Epithelial cell of prostate (primary cell): Measurements from ENCODE around the gene THSD4.

Source experiments
- DNase-seq: peaks from one replicate; pipeline ENCODE4 v3.0.0-alpha.2; 2011; ENCODE audit warnings: low read depth, low spot score
- H3K27ac ChIP-seq: fragments of 450-650 bp; 2 replicates; pipeline ENCODE4 v1.5.1; 2017; ENCODE audit warnings: mild to moderate bottlenecking

Gene THSD4

DNA sequence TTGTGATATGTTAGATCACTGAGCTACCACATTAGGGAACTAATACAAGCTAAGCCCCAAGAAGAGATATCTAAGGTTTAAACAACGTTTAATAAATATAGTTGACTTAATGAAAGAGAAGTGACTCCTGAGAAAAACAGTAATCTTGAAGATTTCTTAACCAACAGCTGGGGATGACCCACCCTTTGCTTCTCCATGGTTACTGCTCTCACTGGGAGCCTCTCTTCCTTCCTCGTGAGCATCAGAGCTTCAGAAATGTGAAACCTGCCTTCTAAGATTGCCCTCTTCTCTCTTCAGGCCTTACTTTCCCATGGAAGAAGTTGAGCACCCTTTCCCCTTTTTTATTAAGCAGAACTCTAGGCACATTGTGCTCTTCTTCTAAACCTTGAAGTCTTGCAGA lies 562.9 kb downstream of the THSD4 start:
- no peak for DNase-seq
- no peak overlapping the region for H3K27ac ChIP-seq

DNA sequence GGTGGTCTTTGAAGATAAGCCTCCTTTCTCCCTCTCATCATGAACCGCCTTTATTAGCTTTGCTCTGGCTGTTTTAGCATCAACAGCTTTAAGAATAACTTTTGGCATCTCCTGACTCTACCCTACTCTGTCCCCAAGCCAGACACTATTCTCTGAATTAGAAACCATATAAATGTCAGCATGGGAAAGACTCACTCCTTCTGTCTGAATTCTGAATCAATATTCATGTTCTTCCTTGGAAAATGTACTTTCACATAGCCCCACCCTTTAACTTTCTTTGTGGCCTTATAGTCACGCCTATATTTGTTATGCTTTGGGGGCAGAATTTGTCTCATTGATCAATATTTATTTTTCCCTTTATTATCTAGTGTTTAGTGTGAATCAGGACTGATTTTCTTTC lies 563.3 kb downstream of the THSD4 start:
- DNase-seq: no peak
- no peak overlapping the region for H3K27ac ChIP-seq

DNA sequence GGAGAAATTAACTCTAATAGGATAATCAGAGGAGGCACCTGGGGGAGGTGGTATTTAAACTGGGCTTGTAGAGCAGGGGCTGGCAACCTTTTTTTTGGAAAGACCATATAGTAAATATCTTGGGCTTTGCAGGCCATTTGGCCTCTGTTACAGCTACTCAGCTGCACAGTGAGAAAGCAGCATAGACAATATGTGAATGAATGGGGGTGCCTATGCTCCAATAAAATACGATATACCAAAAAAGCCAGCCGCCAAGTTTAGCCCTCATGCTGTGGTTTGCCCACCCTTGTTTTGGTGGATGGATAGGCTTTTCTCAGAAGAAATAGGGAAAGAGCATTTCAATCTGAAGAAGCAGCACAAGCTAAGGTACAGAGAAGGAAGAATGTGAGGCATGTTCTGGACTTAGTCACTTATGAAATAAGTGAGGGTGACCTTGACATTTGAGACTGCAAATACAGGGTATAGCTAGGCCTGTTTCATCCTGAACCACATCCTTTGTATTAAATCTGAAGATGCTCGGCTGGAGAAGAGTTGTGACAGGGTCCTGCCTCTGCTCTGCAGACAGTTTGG lies 564.0 kb downstream of the THSD4 start:
- no peak for DNase-seq
- no peak overlapping the region for H3K27ac ChIP-seq

DNA sequence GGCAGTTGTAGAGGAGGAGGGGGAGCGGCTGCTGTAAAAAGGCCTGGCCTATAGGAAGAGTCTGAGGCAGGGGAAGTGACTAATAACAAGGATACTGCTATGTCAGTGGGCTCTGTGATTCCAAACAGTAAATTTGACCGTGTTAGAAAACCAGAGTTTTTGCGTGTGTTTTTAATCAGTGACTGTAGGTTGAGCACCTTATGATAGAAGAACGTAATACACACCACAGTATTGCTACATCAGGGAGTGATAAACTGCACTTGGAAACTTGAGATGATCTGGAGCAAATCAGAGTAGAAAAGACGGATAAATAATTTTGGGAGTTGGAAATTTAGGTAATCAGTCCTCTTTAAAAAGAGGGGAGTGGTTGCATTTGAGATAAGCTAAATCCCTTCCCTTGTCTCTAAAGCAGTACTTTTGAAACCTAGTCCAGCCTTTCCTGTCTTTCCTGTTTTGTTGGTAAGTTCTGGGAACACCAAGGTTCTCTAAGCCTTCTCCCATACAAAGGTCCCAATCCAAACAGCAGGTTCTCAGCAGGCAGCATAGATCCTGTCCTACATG lies 564.6 kb downstream of the THSD4 start:
- H3K27ac ChIP-seq: peak overlapping the region; percentile 3
- DNase-seq: no peak

DNA sequence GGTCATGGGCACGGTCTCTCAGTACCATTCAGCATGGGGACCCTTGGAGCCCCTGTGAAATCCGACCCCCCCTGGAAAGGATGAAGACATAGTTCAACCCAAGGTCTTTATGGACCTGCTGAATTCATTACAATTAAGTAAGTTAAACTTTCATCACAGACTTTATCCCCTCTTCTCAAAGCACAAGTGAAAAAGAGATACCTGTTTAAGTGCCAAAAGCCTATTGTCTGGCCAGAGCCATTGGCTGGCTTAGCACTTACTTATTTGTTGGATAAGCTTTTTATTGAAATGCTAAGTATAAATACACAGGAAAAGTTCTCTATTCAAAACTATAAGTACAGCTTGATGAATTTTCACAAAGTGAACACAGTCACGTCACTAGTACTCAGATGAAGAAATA lies 566.7 kb downstream of the THSD4 start:
- no peak for DNase-seq
- no peak overlapping the region for H3K27ac ChIP-seq

GRCh38 chr15:71683411-71684274 lies 568.4 kb downstream of the THSD4 start:
- no peak overlapping the region for H3K27ac ChIP-seq
- no peak for DNase-seq

GRCh38 chr15:71685420-71685993 lies 570.2 kb downstream of the THSD4 start:
- DNase-seq: no peak

DNA sequence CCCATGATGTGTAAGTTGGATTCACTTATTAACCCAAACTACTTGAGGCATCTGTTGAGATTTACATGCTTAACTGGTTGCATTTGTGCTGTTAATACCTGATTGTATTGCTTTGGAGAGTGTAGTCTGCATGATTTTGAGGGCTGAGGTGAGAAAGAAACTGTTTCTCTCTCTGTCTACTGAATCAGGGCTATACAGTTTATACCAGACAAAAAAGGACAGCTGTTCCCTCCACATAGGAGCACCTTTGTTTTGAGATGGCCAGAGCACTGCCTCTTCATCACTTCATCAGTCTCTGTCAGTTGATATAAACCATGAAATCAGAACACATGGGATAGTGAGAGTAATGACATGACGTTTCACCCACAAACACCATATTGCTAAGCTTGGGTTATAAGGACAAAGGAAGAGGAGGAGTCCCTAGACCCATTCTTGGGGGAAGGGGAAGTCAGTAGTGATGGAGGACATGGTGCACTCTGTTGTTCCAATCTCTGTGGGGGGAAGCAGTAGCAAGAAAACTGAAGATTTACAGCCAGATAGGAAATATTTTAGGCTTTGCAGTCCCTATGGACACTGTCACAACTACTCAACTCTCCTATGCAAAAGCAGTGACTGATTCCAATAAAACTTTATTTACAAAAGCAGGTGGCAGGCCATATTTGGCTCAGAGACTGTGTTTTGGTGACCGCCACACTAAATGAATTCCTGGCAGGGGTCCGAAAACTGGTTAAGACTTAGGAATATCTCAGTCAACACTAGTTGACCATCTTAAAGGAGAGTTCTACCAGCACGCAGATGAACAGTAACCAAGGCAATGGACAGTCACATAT lies 571.2 kb downstream of the THSD4 start:
- no peak overlapping the region for H3K27ac ChIP-seq
- no peak for DNase-seq

More at GRCh38 chr15:71685420-71685993, 570.2 kb downstream of the THSD4 start:
- H3K27ac ChIP-seq: no peak overlapping the region

- no peak overlapping the region for H3K27ac ChIP-seq
- no peak for DNase-seq
Observed at GRCh38 chr15:71687902-71688508, 572.7 kb downstream of the THSD4 start.

GRCh38 chr15:71688509-71689094 lies 573.3 kb downstream of the THSD4 start:
- no peak overlapping the region for H3K27ac ChIP-seq
- no peak for DNase-seq

DNA sequence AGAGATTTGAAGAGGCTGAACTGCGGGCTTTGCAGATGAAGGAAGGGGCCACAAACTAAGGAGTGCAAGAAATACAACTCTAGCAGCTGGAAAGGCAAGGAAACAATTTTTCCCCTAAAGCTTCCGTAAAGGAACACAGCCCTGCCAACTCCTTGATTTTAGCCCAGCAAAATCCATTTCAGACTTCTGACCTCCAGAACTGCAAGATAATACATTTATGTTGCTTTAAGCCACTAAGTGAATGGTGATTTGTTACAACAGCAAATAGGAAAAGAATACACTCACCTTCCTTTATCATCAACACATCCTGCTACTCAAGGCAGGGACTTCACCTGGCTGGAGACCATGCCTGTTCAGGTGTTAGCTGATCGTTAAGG lies 575.8 kb downstream of the THSD4 start:
- no peak for DNase-seq
- peak overlapping the region; percentile 42 for H3K27ac ChIP-seq

- peak overlapping the region; percentile 42 for H3K27ac ChIP-seq
- DNase-seq: no peak
Observed at GRCh38 chr15:71691458-71692417, 576.5 kb downstream of the THSD4 start.

GRCh38 chr15:71697236-71697635 lies 582.0 kb downstream of the THSD4 start:
- H3K27ac ChIP-seq: no peak overlapping the region
- DNase-seq: no peak

DNA sequence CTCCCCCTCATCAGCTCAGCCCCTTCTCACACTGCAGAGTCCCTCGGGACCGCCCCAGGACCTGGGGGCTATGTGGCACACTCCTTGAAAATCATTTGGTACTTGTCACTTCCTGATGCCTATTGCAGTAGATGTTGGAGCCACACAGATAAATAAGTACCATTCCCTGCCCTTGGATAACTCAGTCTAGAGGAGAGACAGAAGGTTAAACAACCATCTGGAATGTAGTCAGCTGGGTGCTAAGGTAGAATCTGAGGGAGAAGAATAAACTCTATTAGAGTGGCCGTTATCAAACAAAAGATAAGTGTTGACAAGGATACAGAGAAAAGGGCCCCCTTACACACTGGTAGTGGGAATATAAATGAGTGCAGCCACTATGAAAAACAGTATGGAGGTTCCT lies 582.8 kb downstream of the THSD4 start:
- no peak overlapping the region for H3K27ac ChIP-seq
- DNase-seq: no peak

- H3K27ac ChIP-seq: no peak overlapping the region
- no peak for DNase-seq
Observed at GRCh38 chr15:71698742-71699141, 583.5 kb downstream of the THSD4 start.

DNA sequence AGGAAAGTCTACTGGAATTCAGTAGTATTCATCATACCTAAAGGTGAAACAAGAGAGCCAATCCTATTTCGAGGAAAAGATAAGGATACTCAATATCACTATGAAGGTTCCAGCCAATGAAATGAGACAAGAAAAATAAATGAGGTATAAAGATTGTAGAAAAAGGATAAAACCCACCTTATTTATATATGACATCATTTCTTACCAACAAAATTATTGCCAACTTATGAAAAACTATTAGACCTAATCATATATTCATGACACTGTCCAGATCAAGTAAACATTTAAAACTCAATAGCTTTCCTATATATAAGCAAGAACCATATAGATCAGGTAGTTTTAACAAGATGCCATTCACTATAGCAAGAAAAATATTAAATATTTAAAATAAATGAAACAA lies 584.7 kb downstream of the THSD4 start:
- DNase-seq: no peak
- no peak overlapping the region for H3K27ac ChIP-seq

DNA sequence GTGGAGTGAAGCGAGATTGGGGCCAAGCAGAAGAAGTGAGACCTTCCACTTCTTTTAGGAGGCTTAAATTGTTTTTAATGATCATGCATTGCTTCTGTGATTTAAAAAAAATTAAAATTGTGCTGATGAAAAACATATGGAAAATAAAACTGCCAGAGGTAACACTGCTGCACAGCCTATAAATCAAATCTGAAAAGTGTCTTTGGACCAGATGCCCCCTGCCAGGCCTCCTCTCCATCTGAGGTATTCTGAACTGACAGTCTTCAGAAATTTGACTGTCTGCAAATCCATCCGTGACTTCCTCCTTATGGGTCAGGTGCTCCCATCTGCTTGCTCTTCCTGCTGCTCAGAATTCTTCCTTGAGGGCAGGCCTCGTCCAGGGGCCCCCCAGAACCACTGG lies 586.5 kb downstream of the THSD4 start:
- H3K27ac ChIP-seq: no peak overlapping the region
- no peak for DNase-seq

GRCh38 chr15:71702496-71702895 lies 587.2 kb downstream of the THSD4 start:
- H3K27ac ChIP-seq: no peak overlapping the region
- no peak for DNase-seq

DNA sequence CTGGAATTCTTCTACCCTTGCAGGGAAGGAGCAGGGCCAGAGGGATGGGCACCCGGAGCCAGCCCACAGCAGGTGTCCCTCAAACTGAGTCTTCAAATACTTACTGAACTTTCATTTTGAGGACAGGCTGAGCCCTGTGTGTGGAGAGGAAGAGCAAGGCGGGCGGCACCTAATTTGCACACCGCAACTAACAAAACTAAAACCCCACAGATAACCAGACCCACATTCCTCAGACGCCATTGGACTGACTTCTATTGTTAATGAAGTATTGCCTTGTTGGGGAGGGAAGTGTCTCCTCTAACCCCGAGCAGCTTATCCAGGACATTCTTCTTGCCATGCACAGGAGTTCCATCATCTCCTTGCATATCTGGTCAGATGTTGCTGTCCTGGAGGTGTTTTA lies 589.9 kb downstream of the THSD4 start:
- no peak for DNase-seq
- H3K27ac ChIP-seq: no peak overlapping the region
